Natural killer cell (primary cell): Measurements from ENCODE around the gene PPFIA1. TPM values are rescaled to one million over a fixed set of nuclear protein-coding genes. Genes with fewer than 3 reads are reported as not detected.
"Not testable (repeated sequence)": the region's sequence is repeated elsewhere in the genome, so short reads cannot be mapped to it uniquely, and the experiment has no call there.

Experiments used
- ATAC-seq, 3 donors: fragments of 150-1000 bp in 2 of 3; fragments of 200-7000 bp in 1 of 3; cut with Tn5 transposase; 1 replicate in 1 of 3; 2 replicates in 2 of 3; pipeline ENCODE4 v1.10.0; 2021; ENCODE audit warnings: mild to moderate bottlenecking in 2 of 3, moderate library complexity in 2 of 3
- DNase-seq, 2 donors: peaks; one replicate each; pipeline versions ENCODE4 v3.0.0 to v3.0.0-alpha.2; 2013 to 2021; ENCODE audit warnings: mixed read lengths in 1 of 2
- H3K27ac ChIP-seq: one replicate; pipeline ENCODE4 v1.5.1; 2013; ENCODE audit warnings: mild to moderate bottlenecking, low read length
- H3K27me3 ChIP-seq: one replicate; pipeline ENCODE4 v1.6.1; 2013; ENCODE audit warnings: low read length; ENCODE audit not compliant: control insufficient read depth, insufficient read depth
- H3K36me3 ChIP-seq: one replicate; pipeline ENCODE4 v1.6.1; 2013; ENCODE audit warnings: low read length; ENCODE audit not compliant: control insufficient read depth, insufficient read depth
- H3K4me1 ChIP-seq: one replicate; pipeline ENCODE4 v1.6.1; 2013; ENCODE audit warnings: low read length; ENCODE audit not compliant: control insufficient read depth, insufficient read depth
- H3K4me3 ChIP-seq: one replicate; pipeline ENCODE4 v1.5.1; 2013; ENCODE audit warnings: low read length
- H3K9me3 ChIP-seq: one replicate; pipeline ENCODE4 v1.6.1; 2013; ENCODE audit warnings: low read length; ENCODE audit not compliant: control insufficient read depth, insufficient read depth
- H3K27ac Mint-ChIP-seq, 2 donors: one replicate each; pipeline ENCODE4 v1.8.0; 2022; ENCODE audit warnings: mild to moderate bottlenecking in 2 of 2, mixed read lengths in 2 of 2, moderate library complexity in 1 of 2
- H3K27me3 Mint-ChIP-seq, 2 donors: one replicate each; pipeline ENCODE4 v1.8.0; 2022; ENCODE audit warnings: low read depth in 2 of 2, mixed read lengths in 2 of 2
- H3K36me3 Mint-ChIP-seq: one replicate; pipeline ENCODE4 v1.8.0; 2022; ENCODE audit warnings: mixed read lengths
- H3K4me1 Mint-ChIP-seq, 2 donors: one replicate each; pipeline ENCODE4 v1.8.0; 2022; ENCODE audit warnings: mixed read lengths in 2 of 2
- H3K4me3 Mint-ChIP-seq: one replicate; pipeline ENCODE4 v1.8.0; 2022; ENCODE audit warnings: mild to moderate bottlenecking, moderate library complexity, mixed read lengths
- H3K9me3 Mint-ChIP-seq, 2 donors: one replicate each; pipeline ENCODE4 v1.8.0; 2022; ENCODE audit warnings: mixed read lengths in 2 of 2
- CTCF ChIP-seq: fragments of 200-600 bp; IDR thresholded peaks from one replicate; pipeline ENCODE4 v1.8.0; 2022; ENCODE audit warnings: antibody characterized with exemption
- whole genome bisulfite sequencing: methylation state at CpG from one replicate; pipeline ENCODE4 v1.1.7; 2013; ENCODE audit warnings: missing lambda C conversion rate; ENCODE audit not compliant: insufficient coverage; 5-methylcytosine and 5-hydroxymethylcytosine counted together
- intact Hi-C: fragments of 100-400 bp; cut with micrococcal nuclease; formaldehyde crosslinking; loops from one replicate; pipeline ENCODE4 v1.14.2; 2022
- total RNA-seq, 4 donors: library from RNA; stranded (reverse); fragments of 120-200 nt in 1 of 4; gene quantifications; one replicate each; pipeline versions ENCODE4 v1.2.3 to v1.2.4, GENCODE V29; 2013 to 2022

The PPFIA1 gene
- total RNA-seq, 3 donors from 2014 or later (not counting 1 experiment from before 2014, with no cell fraction given) = 42.1 to 75.4 (median 51.7) TPM

- no peaks in the 10 kb centered on the region for H3K27me3 Mint-ChIP-seq
- Histone ChIP-seq H3K9me3 (no peaks in the 10 kb centered on the region), H3K4me1 (no peaks in the 10 kb centered on the region), H3K27ac (no peak overlapping the region), H3K36me3 (peaks cover 13% of the 10 kb centered on the region), H3K27me3 (no peaks in the 10 kb centered on the region), H3K4me3 (no peak overlapping the region)
- no peaks in the 10 kb centered on the region for H3K36me3 Mint-ChIP-seq
- H3K27ac Mint-ChIP-seq = no peak overlapping the region
- TF ChIP-seq CTCF = no peak
- intact Hi-C loops = no loop called here
- H3K9me3 Mint-ChIP-seq = no peaks in the 10 kb centered on the region
- DNase-seq (no peak), ATAC-seq (no peak)
- H3K4me3 Mint-ChIP-seq = no peak overlapping the region
- peaks cover 6 to 15% of the 10 kb centered on the region in 2 donors for H3K4me1 Mint-ChIP-seq
- WGBS = 93% methylated on average over 6 of the region's 6 CpGs
Measured at GRCh38 chr11:70292863-70293262, 22.4 kb downstream of the PPFIA1 start.

- H3K4me1 Mint-ChIP-seq = peaks cover 0 to 20% of the 10 kb centered on the region in 2 donors
- 100% methylated on average over 10 of the region's 29 CpGs for WGBS
Measured at GRCh38 chr11:70295166-70295565, 24.7 kb downstream of the PPFIA1 start.

GRCh38 chr11:70296681-70297080 lies 26.2 kb downstream of the PPFIA1 start:
- Mint-ChIP-seq H3K9me3 (no peaks in the 10 kb centered on the region), H3K36me3 (no peaks in the 10 kb centered on the region), H3K27ac (no peak overlapping the region), H3K4me3 (no peak overlapping the region), H3K4me1 (peaks cover 9 to 20% of the 10 kb centered on the region in 2 donors), H3K27me3 (no peaks in the 10 kb centered on the region)
- Histone ChIP-seq H3K9me3 (no peaks in the 10 kb centered on the region), H3K27ac (no peak overlapping the region), H3K4me1 (no peaks in the 10 kb centered on the region), H3K36me3 (peaks cover 15% of the 10 kb centered on the region), H3K4me3 (no peak overlapping the region), H3K27me3 (no peaks in the 10 kb centered on the region)
- DNase-seq (no peak), ATAC-seq (no peak)
- WGBS = 95% methylated on average over 7 of the region's 7 CpGs
- intact Hi-C loops = no loop called here
- no peak for TF ChIP-seq CTCF

More at GRCh38 chr11:70295166-70295565, 24.7 kb downstream of the PPFIA1 start:
- H3K4me3 ChIP-seq, H3K27me3 ChIP-seq, H3K27me3 Mint-ChIP-seq, intact Hi-C loops, ATAC-seq, H3K27ac Mint-ChIP-seq, H3K4me3 Mint-ChIP-seq, H3K27ac ChIP-seq, H3K9me3 Mint-ChIP-seq, DNase-seq, H3K4me1 ChIP-seq, H3K36me3 Mint-ChIP-seq, H3K9me3 ChIP-seq: not testable (repeated sequence)
- peaks cover 15% of the 10 kb centered on the region for H3K36me3 ChIP-seq

- no peak for DNase-seq
- Mint-ChIP-seq H3K4me3 (no peak overlapping the region), H3K27ac (no peak overlapping the region), H3K9me3 (no peaks in the 10 kb centered on the region), H3K36me3 (no peaks in the 10 kb centered on the region), H3K4me1 (peaks cover 9 to 27% of the 10 kb centered on the region in 2 donors), H3K27me3 (no peaks in the 10 kb centered on the region)
- Histone ChIP-seq H3K36me3 (peaks cover 14% of the 10 kb centered on the region), H3K4me3 (no peak overlapping the region), H3K9me3 (no peaks in the 10 kb centered on the region), H3K27me3 (no peaks in the 10 kb centered on the region), H3K27ac (no peak overlapping the region), H3K4me1 (no peaks in the 10 kb centered on the region)
- intact Hi-C loops = no loop called here
- no peak for ATAC-seq
- no peak for TF ChIP-seq CTCF
Measured at GRCh38 chr11:70297341-70297740, 26.9 kb downstream of the PPFIA1 start.
